HFFc6 (cell line): ENCODE measurements around the gene FAM120A. TPM values are rescaled to one million over a fixed set of nuclear protein-coding genes. Genes with fewer than 3 reads are reported as not detected.

ENCODE experiments used
- DNase-seq: peaks from one replicate; pipeline ENCODE4 v3.0.0-alpha.2; 2018
- H3K27ac Mint-ChIP-seq: 2 replicates; pipeline ENCODE4 v1.8.0; 2020; ENCODE audit warnings: mild to moderate bottlenecking, mixed read lengths
- H3K27me3 Mint-ChIP-seq: 2 replicates; pipeline ENCODE4 v1.8.0; 2021; ENCODE audit warnings: mild to moderate bottlenecking, moderate library complexity, mixed read lengths; ENCODE audit not compliant: insufficient read depth
- H3K36me3 Mint-ChIP-seq: 2 replicates; pipeline ENCODE4 v1.8.0; 2021; ENCODE audit warnings: low read depth, mixed read lengths
- H3K4me1 Mint-ChIP-seq: 2 replicates; pipeline ENCODE4 v1.8.0; 2020; ENCODE audit warnings: low read depth, mixed read lengths
- H3K4me3 Mint-ChIP-seq: 2 replicates; pipeline ENCODE4 v1.8.0; 2020; ENCODE audit warnings: mild to moderate bottlenecking, moderate library complexity, mixed read lengths
- H3K9me3 Mint-ChIP-seq: 2 replicates; pipeline ENCODE4 v1.8.0; 2020; ENCODE audit warnings: mild to moderate bottlenecking, mixed read lengths
- total RNA-seq, 6 experiments: library from RNA; stranded (reverse); fragmentation: NEBNext Ultra II Directional; extraction: Animal tissue kit (Norgen Biotek cat#: 25700); gene quantifications; 2 replicates in 1 of 6; 3 replicates in 5 of 6; pipeline ENCODE4 v1.2.3, GENCODE V29; 2021
- TF ChIP-seq, protein P1 (sequence below): fragments of 200-600 bp; sonication (generic); IDR thresholded peaks from 2 replicates; pipeline ENCODE4 v1.5.0; 2021; ENCODE audit warnings: antibody characterized with exemption, mild to moderate bottlenecking

FAM120A gene
- total RNA-seq, 6 experiments from 2014 or later = 139 to 161 (median 155) TPM

GRCh38 chr9:93451849-93452709 is 594 bp downstream of the FAM120A start:
- H3K27ac Mint-ChIP-seq = peak overlapping the region; percentile 91
- peak; percentile 18 for DNase-seq
- H3K4me1 Mint-ChIP-seq = peaks cover 40% of the 10 kb centered on the region
- peaks cover 5% of the 10 kb centered on the region for H3K27me3 Mint-ChIP-seq
- peak overlapping the region; percentile 97 for H3K4me3 Mint-ChIP-seq
- no peaks in the 10 kb centered on the region for H3K9me3 Mint-ChIP-seq
- H3K36me3 Mint-ChIP-seq = peaks cover 35% of the 10 kb centered on the region
- TF ChIP-seq, protein P1, sequence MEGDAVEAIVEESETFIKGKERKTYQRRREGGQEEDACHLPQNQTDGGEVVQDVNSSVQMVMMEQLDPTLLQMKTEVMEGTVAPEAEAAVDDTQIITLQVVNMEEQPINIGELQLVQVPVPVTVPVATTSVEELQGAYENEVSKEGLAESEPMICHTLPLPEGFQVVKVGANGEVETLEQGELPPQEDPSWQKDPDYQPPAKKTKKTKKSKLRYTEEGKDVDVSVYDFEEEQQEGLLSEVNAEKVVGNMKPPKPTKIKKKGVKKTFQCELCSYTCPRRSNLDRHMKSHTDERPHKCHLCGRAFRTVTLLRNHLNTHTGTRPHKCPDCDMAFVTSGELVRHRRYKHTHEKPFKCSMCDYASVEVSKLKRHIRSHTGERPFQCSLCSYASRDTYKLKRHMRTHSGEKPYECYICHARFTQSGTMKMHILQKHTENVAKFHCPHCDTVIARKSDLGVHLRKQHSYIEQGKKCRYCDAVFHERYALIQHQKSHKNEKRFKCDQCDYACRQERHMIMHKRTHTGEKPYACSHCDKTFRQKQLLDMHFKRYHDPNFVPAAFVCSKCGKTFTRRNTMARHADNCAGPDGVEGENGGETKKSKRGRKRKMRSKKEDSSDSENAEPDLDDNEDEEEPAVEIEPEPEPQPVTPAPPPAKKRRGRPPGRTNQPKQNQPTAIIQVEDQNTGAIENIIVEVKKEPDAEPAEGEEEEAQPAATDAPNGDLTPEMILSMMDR = peak; percentile 43

- Mint-ChIP-seq H3K36me3 (peaks cover 29% of the 10 kb centered on the region), H3K4me3 (peak overlapping the region; percentile 97), H3K27ac (peak overlapping the region; percentile 91), H3K4me1 (peaks cover 46% of the 10 kb centered on the region), H3K27me3 (peaks cover 5% of the 10 kb centered on the region), H3K9me3 (no peaks in the 10 kb centered on the region)
- TF ChIP-seq, protein P1 = no peak
- no peak for DNase-seq
These were observed 1.2 kb downstream of the FAM120A start for GRCh38 chr9:93452710-93453046.

- H3K4me3 Mint-ChIP-seq = peak within 1 kb of the TSS; percentile 97
- peak within 1 kb of the TSS; percentile 91 for H3K27ac Mint-ChIP-seq
- H3K9me3 Mint-ChIP-seq = no peaks in the 10 kb centered on the region
- TF ChIP-seq, protein P1 = no peak
- H3K27me3 Mint-ChIP-seq = peaks cover 5% of the 10 kb centered on the region
- peaks cover 30% of the 10 kb centered on the region for H3K36me3 Mint-ChIP-seq
- DNase-seq = peak; percentile 93
- peaks cover 52% of the 10 kb centered on the region for H3K4me1 Mint-ChIP-seq
These were observed 1.8 kb downstream of the FAM120A start, which contains the start of gene FAM120AOS for GRCh38 chr9:93453047-93453914. Gene FAM120AOS, minus strand, starts transcription at chr9:93453581. Its CDS starts 872 bp downstream, at chr9:93452709.

- Mint-ChIP-seq H3K27me3 (peaks cover 5% of the 10 kb centered on the region), H3K4me3 (no peak overlapping the region)
These were observed 4.5 kb downstream of the FAM120A start for GRCh38 chr9:93456022-93456421.

DNA sequence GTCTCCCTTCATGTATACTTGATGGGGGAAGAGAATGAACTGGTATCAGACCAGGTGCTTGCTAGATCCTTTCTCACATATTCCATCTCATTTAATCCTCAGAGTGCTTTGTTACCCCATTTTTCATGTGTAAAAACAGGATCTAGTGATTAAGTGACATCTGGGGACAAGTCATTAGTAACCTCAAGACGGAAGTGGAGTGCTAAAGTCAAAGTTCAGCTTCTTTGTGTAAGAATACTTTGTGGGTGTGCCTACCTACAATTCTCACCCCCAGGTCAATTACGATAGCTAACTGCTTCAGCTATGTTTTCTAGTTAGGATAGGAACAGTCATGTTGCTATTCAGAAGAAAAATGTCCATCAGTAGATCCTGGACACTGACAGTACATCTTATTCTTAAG is 5.0 kb downstream of the FAM120A start:
- Mint-ChIP-seq H3K4me3 (no peak overlapping the region), H3K27ac (peak overlapping the region; percentile 34; the same call in 1 of the 2 replicates), H3K36me3 (peaks cover 29% of the 10 kb centered on the region), H3K4me1 (peaks cover 72% of the 10 kb centered on the region), H3K9me3 (no peaks in the 10 kb centered on the region), H3K27me3 (peaks cover 5% of the 10 kb centered on the region)
- no peak for DNase-seq
- TF ChIP-seq, protein P1 = no peak

More at GRCh38 chr9:93456022-93456421, 4.5 kb downstream of the FAM120A start:
- TF ChIP-seq, protein P1 = no peak
- Mint-ChIP-seq H3K9me3 (no peaks in the 10 kb centered on the region), H3K27ac (peak overlapping the region; percentile 34), H3K4me1 (peaks cover 69% of the 10 kb centered on the region), H3K36me3 (peaks cover 29% of the 10 kb centered on the region)
- DNase-seq = no peak
